HepG2 (cell line): Measurements from ENCODE around the gene IL17C. TPM values are rescaled to one million over a fixed set of nuclear protein-coding genes. Genes with fewer than 3 reads are reported as not detected.
A peak's percentile ranks its signal among the peaks of the same experiment; 100 is the strongest.

Experiments used
- CBX2 ChIP-seq, 2 experiments: fragments of 200-600 bp in 1 of 2; sonication (generic); formaldehyde crosslinking in 1 of 2; IDR thresholded peaks; 2 replicates each; pipeline versions ENCODE4 v1.7.0 to v1.8.1; 2018 to 2022; ENCODE audit warnings: low read depth in 2 of 2, low read length in 1 of 2, mild to moderate bottlenecking in 1 of 2, missing genetic modification reagents in 1 of 2
- IRF2 ChIP-seq: IDR thresholded peaks from 2 replicates; pipeline ENCODE4 v1.6.1; 2018; ENCODE audit warnings: missing genetic modification reagents, missing compliant biosample characterization
- NAIF1 ChIP-seq: sonication (generic); formaldehyde crosslinking; IDR thresholded peaks from 2 replicates; pipeline ENCODE4 v1.5.0; 2020; ENCODE audit warnings: mild to moderate bottlenecking, missing genetic modification reagents, borderline replicate concordance
- NCOA1 ChIP-seq: sonication (generic); formaldehyde crosslinking; IDR thresholded peaks from 2 replicates; pipeline ENCODE4 v1.9.0; 2021; ENCODE audit warnings: missing genetic modification reagents
- NFKBIZ ChIP-seq: IDR thresholded peaks from 2 replicates; pipeline ENCODE4 v1.6.1; 2018; ENCODE audit warnings: missing genetic modification reagents, missing compliant biosample characterization
- NONO ChIP-seq, 2 experiments: fragments of 450-650 bp in 1 of 2; sonication (generic) in 1 of 2; formaldehyde crosslinking in 1 of 2; IDR thresholded peaks in 1 of 2; conservative IDR thresholded peaks in 1 of 2; 2 replicates each; pipeline versions ENCODE4 v1.6.1 to v1.8.0; 2017 to 2022; ENCODE audit warnings: mild to moderate bottlenecking in 1 of 2, missing genetic modification reagents in 1 of 2, moderate library complexity in 1 of 2
- SALL2 ChIP-seq: sonication (generic); formaldehyde crosslinking; IDR thresholded peaks from 2 replicates; pipeline ENCODE4 v1.8.1; 2023; ENCODE audit warnings: mild to moderate bottlenecking, missing genetic modification reagents, inconsistent platforms
- SMAD9 ChIP-seq: sonication (generic); formaldehyde crosslinking; IDR thresholded peaks from 2 replicates; pipeline ENCODE4 v1.5.1; 2020; ENCODE audit warnings: mild to moderate bottlenecking, missing genetic modification reagents
- ZBTB21 ChIP-seq: sonication (generic); formaldehyde crosslinking; IDR thresholded peaks from 2 replicates; pipeline ENCODE4 v1.4.0; 2020; ENCODE audit warnings: missing genetic modification reagents
- ZFP82 ChIP-seq: sonication (generic); formaldehyde crosslinking; IDR thresholded peaks from 2 replicates; pipeline ENCODE4 v1.5.1; 2020; ENCODE audit warnings: mild to moderate bottlenecking, missing genetic modification reagents, borderline replicate concordance
- ZNF282 ChIP-seq: fragments of 450-650 bp; IDR thresholded peaks from 2 replicates; pipeline ENCODE4 v1.6.1; 2018; ENCODE audit not compliant: partially characterized antibody
- ZNF383 ChIP-seq: sonication (generic); formaldehyde crosslinking; IDR thresholded peaks from 2 replicates; pipeline ENCODE4 v1.4.0; 2020; ENCODE audit warnings: missing genetic modification reagents, mild to moderate bottlenecking, borderline replicate concordance
- ZNF550 ChIP-seq: sonication (generic); formaldehyde crosslinking; IDR thresholded peaks from 2 replicates; pipeline ENCODE4 v1.4.0; 2020; ENCODE audit warnings: mild to moderate bottlenecking, missing genetic modification reagents, borderline replicate concordance
- ZNF556 ChIP-seq: sonication (generic); formaldehyde crosslinking; IDR thresholded peaks from 2 replicates; pipeline ENCODE4 v1.4.0; 2020; ENCODE audit warnings: mild to moderate bottlenecking, missing genetic modification reagents, borderline replicate concordance
- ZNF773 ChIP-seq: sonication (generic); formaldehyde crosslinking; IDR thresholded peaks from 2 replicates; pipeline ENCODE4 v1.4.0; 2020; ENCODE audit warnings: missing genetic modification reagents, borderline replicate concordance
- polyA plus RNA-seq, 8 experiments: library from polyadenylated mRNA; depleted of rRNA in 3 of 8; stranded (reverse) in 7 of 8; unstranded in 1 of 8; fragments of >200 nt; fragmentation: Illumina TruSeq in 4 of 8; extraction: Trizol in 4 of 8; gene quantifications; 2 replicates each; pipeline versions ENCODE4 v1.2.1 to v1.2.3, GENCODE V29; 2011 to 2016; ENCODE audit warnings: low read depth in 4 of 8, missing spikeins in 1 of 8, mixed read lengths in 1 of 8; ENCODE audit not compliant: insufficient read depth in 1 of 8
- total RNA-seq, 5 experiments: library from RNA; depleted of rRNA; stranded (reverse); fragments of >200 nt; fragmentation: Illumina TruSeq; extraction: Trizol; gene quantifications; 2 replicates each; pipeline ENCODE4 v1.2.3, GENCODE V29; 2016; ENCODE audit warnings: low read depth in 1 of 5
- TF ChIP-seq, protein P1 (sequence below): sonication (generic); IDR thresholded peaks from 2 replicates; pipeline ENCODE4 v1.6.1; 2016; ENCODE audit warnings: low read depth, borderline replicate concordance
- TF ChIP-seq, protein P2 (sequence below): sonication (generic); formaldehyde crosslinking; IDR thresholded peaks from 2 replicates; pipeline ENCODE4 v1.8.1; 2023; ENCODE audit warnings: missing genetic modification reagents, mild to moderate bottlenecking, borderline replicate concordance
- TF ChIP-seq, protein P3 (sequence below): sonication (generic); formaldehyde crosslinking; IDR thresholded peaks from 2 replicates; pipeline ENCODE4 v1.5.0; 2020; ENCODE audit warnings: missing genetic modification reagents
- TF ChIP-seq, protein P4 (sequence below): sonication (generic); formaldehyde crosslinking; conservative IDR thresholded peaks from 2 replicates; pipeline ENCODE4 v1.4.0; 2020; ENCODE audit warnings: mild to moderate bottlenecking, missing genetic modification reagents, moderate library complexity
- TF ChIP-seq, protein P5 (sequence below): sonication (generic); formaldehyde crosslinking; IDR thresholded peaks from 2 replicates; pipeline ENCODE4 v1.4.0; 2020; ENCODE audit warnings: mild to moderate bottlenecking, missing genetic modification reagents, borderline replicate concordance

The IL17C gene
- total and polyA plus RNA-seq, 2 of the 13 experiments (the other 11 are each of a cell fraction or from before 2014, with no cell fraction given), result not detected

DNA sequence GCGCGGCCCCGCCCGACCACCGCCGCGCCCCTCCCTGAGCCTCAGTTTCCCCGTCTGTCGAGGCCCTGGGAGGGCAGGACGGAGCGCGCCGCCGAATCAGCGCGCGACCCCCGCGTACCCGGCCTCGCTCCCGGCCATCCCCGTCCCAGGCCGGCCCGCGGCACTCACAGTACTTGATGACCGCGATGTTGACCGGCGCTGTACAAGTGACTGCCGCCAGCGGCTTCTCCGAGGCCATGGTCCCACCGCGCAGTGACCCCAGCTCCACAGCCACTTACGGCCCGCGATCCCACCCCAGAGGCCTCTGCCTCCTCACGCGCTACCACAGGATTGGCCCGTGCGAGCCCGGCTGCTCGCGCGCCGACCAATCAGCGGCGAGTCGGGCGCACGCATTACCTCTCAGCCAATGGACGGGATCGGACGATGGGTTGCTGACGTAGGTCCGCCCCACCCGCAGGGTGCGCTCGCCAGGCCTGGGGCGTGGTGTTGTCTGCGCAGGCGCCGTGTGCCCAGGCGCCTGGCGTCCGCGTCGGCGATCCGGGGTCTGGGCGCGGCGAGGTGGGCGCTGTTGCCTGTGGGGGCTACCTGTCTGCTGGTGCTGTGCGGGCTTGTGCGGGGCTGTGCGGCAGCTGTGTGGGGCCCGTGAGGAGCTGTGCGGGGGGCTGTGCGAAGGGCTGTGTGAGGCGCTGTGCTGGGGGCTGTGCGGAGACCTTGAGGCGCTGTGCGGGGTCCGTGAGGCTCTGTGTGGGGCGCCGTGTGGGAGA lies 24.7 kb downstream of the IL17C start, which contains the start of gene MVD (continued):
- TF ChIP-seq, protein P1, sequence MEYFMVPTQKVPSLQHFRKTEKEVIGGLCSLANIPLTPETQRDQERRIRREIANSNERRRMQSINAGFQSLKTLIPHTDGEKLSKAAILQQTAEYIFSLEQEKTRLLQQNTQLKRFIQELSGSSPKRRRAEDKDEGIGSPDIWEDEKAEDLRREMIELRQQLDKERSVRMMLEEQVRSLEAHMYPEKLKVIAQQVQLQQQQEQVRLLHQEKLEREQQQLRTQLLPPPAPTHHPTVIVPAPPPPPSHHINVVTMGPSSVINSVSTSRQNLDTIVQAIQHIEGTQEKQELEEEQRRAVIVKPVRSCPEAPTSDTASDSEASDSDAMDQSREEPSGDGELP, result peak; percentile 33; the same call in 1 of the 2 replicates
- TF ChIP-seq, protein P2, sequence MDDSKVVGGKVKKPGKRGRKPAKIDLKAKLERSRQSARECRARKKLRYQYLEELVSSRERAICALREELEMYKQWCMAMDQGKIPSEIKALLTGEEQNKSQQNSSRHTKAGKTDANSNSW (CRISPR knock-in tag), result peak; percentile 53; the same call in 1 of the 2 replicates
- TF ChIP-seq ZNF550 (CRISPR knock-in tag), result 0 out of 2 replicates have a peak, but pooled peaks have one; percentile 81
- 0 out of 2 replicates have a peak, but pooled peaks have one; percentile 46 for TF ChIP-seq ZNF383 (CRISPR knock-in tag)
- no peak; the same call in 1 of the 2 replicates for TF ChIP-seq ZNF773
- peak; percentile 91 for TF ChIP-seq SALL2
- no peak for TF ChIP-seq NONO (IDR thresholded peaks at IDR 0.05)
- TF ChIP-seq NONO (CRISPR knock-in tag; conservative IDR thresholded peaks at IDR 0.05), result peak; percentile 95
- TF ChIP-seq, protein P3, sequence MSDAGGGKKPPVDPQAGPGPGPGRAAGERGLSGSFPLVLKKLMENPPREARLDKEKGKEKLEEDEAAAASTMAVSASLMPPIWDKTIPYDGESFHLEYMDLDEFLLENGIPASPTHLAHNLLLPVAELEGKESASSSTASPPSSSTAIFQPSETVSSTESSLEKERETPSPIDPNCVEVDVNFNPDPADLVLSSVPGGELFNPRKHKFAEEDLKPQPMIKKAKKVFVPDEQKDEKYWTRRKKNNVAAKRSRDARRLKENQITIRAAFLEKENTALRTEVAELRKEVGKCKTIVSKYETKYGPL, result peak; percentile 58; the same call in 1 of the 2 replicates
- no peak; the same call in 1 of the 2 replicates for TF ChIP-seq NFKBIZ
- 0 out of 2 replicates have a peak, but pooled peaks have one; percentile 72 for TF ChIP-seq SMAD9
- TF ChIP-seq ZNF282, result no peak
- TF ChIP-seq NAIF1 (CRISPR knock-in tag), result peak; percentile 80; the same call in 1 of the 2 replicates
- peak; percentile 81; the same call in 1 of the 2 replicates for TF ChIP-seq ZFP82
- TF ChIP-seq, protein P4, sequence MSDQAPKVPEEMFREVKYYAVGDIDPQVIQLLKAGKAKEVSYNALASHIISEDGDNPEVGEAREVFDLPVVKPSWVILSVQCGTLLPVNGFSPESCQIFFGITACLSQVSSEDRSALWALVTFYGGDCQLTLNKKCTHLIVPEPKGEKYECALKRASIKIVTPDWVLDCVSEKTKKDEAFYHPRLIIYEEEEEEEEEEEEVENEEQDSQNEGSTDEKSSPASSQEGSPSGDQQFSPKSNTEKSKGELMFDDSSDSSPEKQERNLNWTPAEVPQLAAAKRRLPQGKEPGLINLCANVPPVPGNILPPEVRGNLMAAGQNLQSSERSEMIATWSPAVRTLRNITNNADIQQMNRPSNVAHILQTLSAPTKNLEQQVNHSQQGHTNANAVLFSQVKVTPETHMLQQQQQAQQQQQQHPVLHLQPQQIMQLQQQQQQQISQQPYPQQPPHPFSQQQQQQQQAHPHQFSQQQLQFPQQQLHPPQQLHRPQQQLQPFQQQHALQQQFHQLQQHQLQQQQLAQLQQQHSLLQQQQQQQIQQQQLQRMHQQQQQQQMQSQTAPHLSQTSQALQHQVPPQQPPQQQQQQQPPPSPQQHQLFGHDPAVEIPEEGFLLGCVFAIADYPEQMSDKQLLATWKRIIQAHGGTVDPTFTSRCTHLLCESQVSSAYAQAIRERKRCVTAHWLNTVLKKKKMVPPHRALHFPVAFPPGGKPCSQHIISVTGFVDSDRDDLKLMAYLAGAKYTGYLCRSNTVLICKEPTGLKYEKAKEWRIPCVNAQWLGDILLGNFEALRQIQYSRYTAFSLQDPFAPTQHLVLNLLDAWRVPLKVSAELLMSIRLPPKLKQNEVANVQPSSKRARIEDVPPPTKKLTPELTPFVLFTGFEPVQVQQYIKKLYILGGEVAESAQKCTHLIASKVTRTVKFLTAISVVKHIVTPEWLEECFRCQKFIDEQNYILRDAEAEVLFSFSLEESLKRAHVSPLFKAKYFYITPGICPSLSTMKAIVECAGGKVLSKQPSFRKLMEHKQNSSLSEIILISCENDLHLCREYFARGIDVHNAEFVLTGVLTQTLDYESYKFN, result peak; percentile 56
- no peak for TF ChIP-seq ZBTB21 (CRISPR knock-in tag)
- TF ChIP-seq CBX2 (IDR thresholded peaks at IDR 0.05; ENCODE audit: low read depth, low read length), result no peak
- 0 out of 2 replicates have a peak, but pooled peaks have one; percentile 18 for TF ChIP-seq CBX2 (CRISPR knock-in tag; IDR thresholded peaks at IDR 0.05; ENCODE audit: low read depth)
- TF ChIP-seq, protein P5, sequence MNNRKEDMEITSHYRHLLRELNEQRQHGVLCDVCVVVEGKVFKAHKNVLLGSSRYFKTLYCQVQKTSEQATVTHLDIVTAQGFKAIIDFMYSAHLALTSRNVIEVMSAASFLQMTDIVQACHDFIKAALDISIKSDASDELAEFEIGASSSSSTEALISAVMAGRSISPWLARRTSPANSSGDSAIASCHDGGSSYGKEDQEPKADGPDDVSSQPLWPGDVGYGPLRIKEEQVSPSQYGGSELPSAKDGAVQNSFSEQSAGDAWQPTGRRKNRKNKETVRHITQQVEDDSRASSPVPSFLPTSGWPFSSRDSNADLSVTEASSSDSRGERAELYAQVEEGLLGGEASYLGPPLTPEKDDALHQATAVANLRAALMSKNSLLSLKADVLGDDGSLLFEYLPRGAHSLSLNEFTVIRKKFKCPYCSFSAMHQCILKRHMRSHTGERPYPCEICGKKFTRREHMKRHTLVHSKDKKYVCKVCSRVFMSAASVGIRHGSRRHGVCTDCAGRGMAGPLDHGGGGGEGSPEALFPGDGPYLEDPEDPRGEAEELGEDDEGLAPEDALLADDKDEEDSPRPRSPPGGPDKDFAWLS (CRISPR knock-in tag), result 0 out of 2 replicates have a peak, but pooled peaks have one; percentile 72
- peak; percentile 56 for TF ChIP-seq IRF2
- TF ChIP-seq ZNF556 (CRISPR knock-in tag), result no peak
- TF ChIP-seq NCOA1 (CRISPR knock-in tag), result peak; percentile 86
